ENCODE results near the gene BIRC5. TPM values are rescaled to one million over a fixed set of nuclear protein-coding genes. Genes with fewer than 3 reads are reported as not detected.

Gene BIRC5
- total RNA-seq, 4 donors from 2014 or later, result 0.11 to 0.83 (median 0.13) TPM; not detected in 1

GRCh38 chr17:78237401-78238012 lies 23.5 kb downstream of the BIRC5 start:
- DNase-seq, result no peak
- Histone ChIP-seq H3K4me1 (no peaks in the 10 kb centered on the region), H3K4me3 (replicated peaks in 1 of 3) (no peak overlapping the region), H3K27me3 (no peaks in the 10 kb centered on the region), H3K27ac (no peak overlapping the region), H3K9me3 (no peaks in the 10 kb centered on the region), H3K36me3 (no peaks in the 10 kb centered on the region)
- intact Hi-C loops (cut with DNase I), result no loop called here
- no peak for TF ChIP-seq POLR2A (IDR thresholded peaks at IDR 0.05)
- TF ChIP-seq CTCF (IDR thresholded peaks at IDR 0.05), result no peak
- 79% methylated on average over 8 to 10 of the region's 11 CpGs for WGBS, 2 donors

- 65 to 81% methylated on average over 6 to 8 of the region's 20 CpGs for WGBS, 2 donors
These were observed 24.9 kb downstream of the BIRC5 start for GRCh38 chr17:78238823-78239488.

GRCh38 chr17:78239489-78239931 lies 25.5 kb downstream of the BIRC5 start:
- Histone ChIP-seq H3K27ac (no peak overlapping the region), H3K4me1 (no peaks in the 10 kb centered on the region), H3K36me3 (no peaks in the 10 kb centered on the region), H3K27me3 (no peaks in the 10 kb centered on the region), H3K4me3 (replicated peaks in 1 of 3) (no peak overlapping the region), H3K9me3 (no peaks in the 10 kb centered on the region)
- WGBS, 2 donors, result 95 to 97% methylated on average over 7 to 9 of the region's 9 CpGs
- intact Hi-C loops (cut with DNase I), result no loop called here
- TF ChIP-seq CTCF (IDR thresholded peaks at IDR 0.05), result no peak
- no peak for DNase-seq

More at GRCh38 chr17:78238823-78239488, 24.9 kb downstream of the BIRC5 start:
- TF ChIP-seq POLR2A (IDR thresholded peaks at IDR 0.05), result no peak
- TF ChIP-seq CTCF (IDR thresholded peaks at IDR 0.05), result no peak
- no peaks in the 10 kb centered on the region for H3K9me3 ChIP-seq
- H3K27me3 ChIP-seq, result no peaks in the 10 kb centered on the region
- H3K4me1 ChIP-seq, result no peaks in the 10 kb centered on the region
- DNase-seq, result no peak
- no peak overlapping the region for H3K27ac ChIP-seq
- H3K36me3 ChIP-seq, result no peaks in the 10 kb centered on the region
- intact Hi-C loops (cut with DNase I), result no loop called here
- H3K4me3 ChIP-seq (replicated peaks in 1 of 3), result no peak overlapping the region

- Histone ChIP-seq H3K36me3 (no peaks in the 10 kb centered on the region), H3K4me1 (no peaks in the 10 kb centered on the region), H3K27me3 (no peaks in the 10 kb centered on the region), H3K9me3 (no peaks in the 10 kb centered on the region), H3K4me3 (replicated peaks in 1 of 3) (no peak overlapping the region), H3K27ac (no peak overlapping the region)
- no peak for DNase-seq
- 72 to 80% methylated on average over 6 to 12 of the region's 12 CpGs for WGBS, 2 donors
- TF ChIP-seq CTCF (IDR thresholded peaks at IDR 0.05), result no peak
- no peak for TF ChIP-seq POLR2A (IDR thresholded peaks at IDR 0.05)
- intact Hi-C loops (cut with DNase I), result no loop called here
These were observed 26.1 kb downstream of the BIRC5 start for GRCh38 chr17:78240012-78240655.

- no peak for DNase-seq
- TF ChIP-seq CTCF (IDR thresholded peaks at IDR 0.05) (no peak), POLR2A (IDR thresholded peaks at IDR 0.05) (no peak)
- intact Hi-C loops (cut with DNase I), result no loop called here
- Histone ChIP-seq H3K4me3 (replicated peaks in 1 of 3) (no peak overlapping the region), H3K36me3 (no peaks in the 10 kb centered on the region), H3K4me1 (no peaks in the 10 kb centered on the region), H3K9me3 (no peaks in the 10 kb centered on the region), H3K27me3 (no peaks in the 10 kb centered on the region), H3K27ac (no peak overlapping the region)
- WGBS, 2 donors, result 79 to 81% methylated on average over 9 of the region's 9 CpGs
These were observed 26.8 kb downstream of the BIRC5 start for GRCh38 chr17:78240839-78241238.
